Inflammatory macrophage treated with lipopolysaccharide for 1 hour (primary cell): ENCODE measurements around the gene FOXP3.

Experiments
- DNase-seq, 2 donors: peaks; one replicate each; pipeline ENCODE4 v3.0.0-alpha.2; 2020 to 2022

Gene FOXP3

GRCh38 chrX:49212861-49213260 is 51.6 kb downstream of the FOXP3 start:
- no peak for DNase-seq

GRCh38 chrX:49212209-49212608 is 52.3 kb downstream of the FOXP3 start:
- no peak for DNase-seq

GRCh38 chrX:49211074-49211473 is 53.4 kb downstream of the FOXP3 start:
- no peak for DNase-seq

DNA sequence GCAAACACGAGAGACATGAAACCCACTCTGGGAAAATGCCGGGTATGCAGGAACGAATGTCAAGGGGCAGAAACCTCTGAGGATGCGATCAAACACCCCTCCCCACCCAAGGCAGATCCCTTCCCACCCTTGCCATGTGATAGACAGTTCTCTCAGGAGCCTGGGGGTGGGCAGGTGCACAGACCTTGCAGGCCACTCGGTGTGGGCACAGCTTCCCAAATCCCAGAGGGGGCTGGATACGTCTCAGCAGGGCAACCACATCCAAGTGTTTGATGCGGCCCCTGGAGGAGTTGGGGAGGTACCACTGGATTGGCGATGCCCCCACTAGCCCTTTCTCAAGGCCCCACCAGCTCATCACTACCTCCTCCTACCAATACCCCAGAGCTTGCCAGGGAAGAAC is 54.1 kb downstream of the FOXP3 start:
- DNase-seq: no peak

DNA sequence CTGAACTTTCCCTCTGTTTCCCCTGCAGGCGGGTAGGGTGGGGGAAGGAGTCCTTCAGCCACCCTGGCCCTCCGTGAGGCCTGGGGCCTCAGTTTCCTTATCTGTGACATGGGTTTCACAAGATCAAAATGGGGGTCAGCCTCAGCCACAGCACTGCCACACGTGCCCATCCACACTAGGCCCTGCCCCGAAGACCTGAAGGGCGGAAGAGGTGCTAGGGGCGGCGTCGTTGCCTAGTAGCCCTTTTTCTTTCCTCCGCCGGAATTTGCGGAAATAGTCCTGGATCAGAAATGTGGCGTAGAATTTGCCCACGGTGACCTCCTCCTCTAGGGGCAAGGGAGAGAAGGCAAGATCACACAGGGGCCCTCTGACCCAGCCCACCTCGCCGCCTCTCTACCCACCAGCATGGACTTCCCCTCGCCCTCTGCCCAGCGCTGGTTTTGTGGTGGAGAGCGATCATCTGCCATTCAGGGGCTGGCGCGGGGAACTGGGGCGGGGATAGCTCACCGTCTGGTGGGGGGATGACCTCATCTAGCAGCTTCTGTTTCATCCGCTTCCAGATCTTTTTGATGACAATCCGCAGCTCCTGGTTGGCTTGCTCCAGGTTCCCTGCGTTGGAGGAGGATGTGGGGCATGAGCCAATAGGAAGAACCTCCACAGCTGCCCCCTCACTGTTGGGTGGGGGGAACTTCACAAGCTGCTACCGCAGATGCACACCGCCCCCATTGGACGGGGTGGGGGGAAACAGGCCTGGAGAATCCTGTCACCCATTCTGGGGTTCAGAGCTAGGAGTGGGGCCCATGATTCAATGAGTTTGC is 54.9 kb downstream of the FOXP3 start:
- DNase-seq: peak in 1 of 2 donors; percentile 61

GRCh38 chrX:49208399-49208798 is 56.1 kb downstream of the FOXP3 start:
- no peak for DNase-seq

- no peak for DNase-seq
Measured at GRCh38 chrX:49206543-49206942, 58.0 kb downstream of the FOXP3 start.

DNA sequence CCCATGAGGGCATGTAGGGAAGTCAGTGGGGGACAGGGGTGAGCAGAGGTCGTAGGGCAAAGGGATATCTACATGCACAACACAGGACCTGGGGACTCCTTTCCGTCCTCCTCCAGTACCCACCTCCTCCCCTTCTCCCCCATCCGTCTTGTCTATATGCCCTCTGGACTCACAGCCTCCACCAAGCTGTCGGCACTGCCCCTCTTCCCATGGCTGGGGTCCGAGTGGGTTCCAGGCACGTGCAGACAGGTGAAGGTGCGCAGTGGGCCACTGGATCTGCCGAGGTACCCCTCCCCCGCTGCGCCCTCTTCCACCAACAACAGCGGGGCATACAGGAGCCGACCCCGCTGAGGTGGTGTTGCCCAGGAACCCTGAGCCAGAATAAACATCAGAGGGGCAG is 59.1 kb downstream of the FOXP3 start:
- DNase-seq: no peak

DNA sequence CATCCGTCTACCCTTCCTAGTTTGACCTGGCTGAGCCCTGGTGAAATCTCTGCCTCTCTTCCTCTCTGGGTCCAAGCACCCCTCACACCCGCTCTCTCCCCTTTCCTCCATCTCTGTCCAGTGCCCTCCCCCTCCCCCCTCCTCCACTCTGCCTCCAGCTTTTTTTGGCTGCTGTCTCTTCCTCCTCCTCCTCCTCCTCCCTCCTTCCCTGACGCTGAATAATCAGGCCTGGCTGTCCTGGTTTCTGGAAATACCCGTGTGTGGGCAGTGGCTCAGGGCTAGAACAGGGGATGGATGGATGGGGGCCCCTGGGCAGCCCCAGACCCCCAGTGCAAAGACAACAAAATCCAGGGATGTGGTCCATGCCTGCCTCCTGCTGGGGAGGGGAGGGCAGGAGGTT is 59.8 kb downstream of the FOXP3 start:
- DNase-seq: no peak

- no peak for DNase-seq
Measured at GRCh38 chrX:49204017-49204416, 60.5 kb downstream of the FOXP3 start.

DNA sequence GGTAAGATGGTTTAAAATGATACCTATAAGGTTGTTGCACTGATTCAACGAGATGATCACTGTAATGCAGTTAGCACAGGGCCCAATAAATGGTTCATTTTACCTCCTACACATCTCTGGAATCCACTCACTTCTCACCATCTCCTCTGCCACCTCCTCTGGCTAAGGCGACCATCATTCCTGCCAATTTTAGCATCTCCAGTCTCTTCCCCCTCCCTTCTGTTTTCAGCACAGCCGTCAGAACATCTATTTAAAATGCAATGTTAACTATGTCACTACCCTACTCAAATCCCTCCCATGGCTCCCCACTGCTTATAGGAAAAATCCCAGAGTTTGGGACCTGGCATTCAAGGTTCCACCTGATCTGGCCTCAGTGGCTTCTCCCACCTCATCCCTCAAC is 61.0 kb downstream of the FOXP3 start:
- DNase-seq: no peak

GRCh38 chrX:49202022-49202421 is 62.5 kb downstream of the FOXP3 start:
- DNase-seq: no peak
